HL-60 (cell line): ENCODE results near the gene GRIK2.

Experiments
- GABPA ChIP-seq: IDR thresholded peaks from 2 replicates; pipeline ENCODE4 v1.6.1; 2012; ENCODE audit warnings: low read depth
- TF ChIP-seq, protein P1 (sequence below): IDR thresholded peaks from one replicate; pipeline ENCODE4 v1.5.1; 2011; ENCODE audit warnings: low read length, control low read depth, inconsistent platforms; ENCODE audit not compliant: insufficient read depth

DNA sequence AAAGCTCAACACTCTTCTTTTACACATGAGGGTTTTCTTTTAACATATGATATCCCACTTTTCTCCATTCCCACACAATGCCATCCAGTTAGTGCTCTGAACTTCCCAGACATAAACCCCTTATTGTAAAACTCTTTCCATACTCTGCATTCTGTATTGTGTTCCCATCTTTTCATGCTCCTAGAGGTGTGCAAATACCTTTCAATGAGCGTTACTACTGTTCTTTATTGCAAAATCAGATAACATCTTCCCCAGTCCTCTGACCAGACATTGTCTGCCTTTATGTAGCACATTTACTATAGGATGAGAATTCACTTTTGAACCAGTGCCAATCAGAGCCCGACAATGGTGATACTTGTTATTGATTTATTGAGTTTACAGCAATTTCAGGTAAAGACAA is 296.2 kb downstream of the GRIK2 start:
- TF ChIP-seq GABPA: no peak
- TF ChIP-seq, protein P1, sequence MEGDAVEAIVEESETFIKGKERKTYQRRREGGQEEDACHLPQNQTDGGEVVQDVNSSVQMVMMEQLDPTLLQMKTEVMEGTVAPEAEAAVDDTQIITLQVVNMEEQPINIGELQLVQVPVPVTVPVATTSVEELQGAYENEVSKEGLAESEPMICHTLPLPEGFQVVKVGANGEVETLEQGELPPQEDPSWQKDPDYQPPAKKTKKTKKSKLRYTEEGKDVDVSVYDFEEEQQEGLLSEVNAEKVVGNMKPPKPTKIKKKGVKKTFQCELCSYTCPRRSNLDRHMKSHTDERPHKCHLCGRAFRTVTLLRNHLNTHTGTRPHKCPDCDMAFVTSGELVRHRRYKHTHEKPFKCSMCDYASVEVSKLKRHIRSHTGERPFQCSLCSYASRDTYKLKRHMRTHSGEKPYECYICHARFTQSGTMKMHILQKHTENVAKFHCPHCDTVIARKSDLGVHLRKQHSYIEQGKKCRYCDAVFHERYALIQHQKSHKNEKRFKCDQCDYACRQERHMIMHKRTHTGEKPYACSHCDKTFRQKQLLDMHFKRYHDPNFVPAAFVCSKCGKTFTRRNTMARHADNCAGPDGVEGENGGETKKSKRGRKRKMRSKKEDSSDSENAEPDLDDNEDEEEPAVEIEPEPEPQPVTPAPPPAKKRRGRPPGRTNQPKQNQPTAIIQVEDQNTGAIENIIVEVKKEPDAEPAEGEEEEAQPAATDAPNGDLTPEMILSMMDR: no peak
